ENCODE measurements around the gene NRN1L.

NRN1L gene

GRCh38 chr16:67917852-67918236, 33.2 kb downstream of the NRN1L start:
- peak; percentile 28 for DNase-seq (ENCODE audit: low spot score)

- no peak for DNase-seq (ENCODE audit: low spot score)
Observed at GRCh38 chr16:67919622-67920221, 35.0 kb downstream of the NRN1L start.

DNA sequence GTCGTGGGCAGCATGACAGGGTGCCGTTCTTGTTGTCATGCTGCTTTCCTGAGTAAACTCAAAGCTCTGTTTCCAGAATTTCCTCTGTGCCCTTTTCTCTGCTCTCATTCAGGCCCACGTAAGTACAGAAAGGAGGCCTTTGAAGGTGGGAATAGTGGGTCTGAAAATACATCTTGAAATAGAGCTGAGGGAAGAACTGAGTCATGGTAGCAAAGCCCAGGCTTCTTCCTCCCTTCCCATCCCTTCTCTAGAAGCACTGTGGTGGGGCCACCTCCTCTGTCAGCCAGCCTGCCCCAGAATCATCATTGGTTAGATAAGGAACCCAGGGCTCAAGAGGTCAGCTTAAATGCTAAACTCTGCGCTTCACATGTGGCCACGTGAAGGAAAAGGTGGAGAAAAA, 37.5 kb downstream of the NRN1L start:
- no peak for DNase-seq (ENCODE audit: low spot score)

GRCh38 chr16:67922740-67923139, 38.1 kb downstream of the NRN1L start:
- DNase-seq (ENCODE audit: low spot score), result no peak

DNA sequence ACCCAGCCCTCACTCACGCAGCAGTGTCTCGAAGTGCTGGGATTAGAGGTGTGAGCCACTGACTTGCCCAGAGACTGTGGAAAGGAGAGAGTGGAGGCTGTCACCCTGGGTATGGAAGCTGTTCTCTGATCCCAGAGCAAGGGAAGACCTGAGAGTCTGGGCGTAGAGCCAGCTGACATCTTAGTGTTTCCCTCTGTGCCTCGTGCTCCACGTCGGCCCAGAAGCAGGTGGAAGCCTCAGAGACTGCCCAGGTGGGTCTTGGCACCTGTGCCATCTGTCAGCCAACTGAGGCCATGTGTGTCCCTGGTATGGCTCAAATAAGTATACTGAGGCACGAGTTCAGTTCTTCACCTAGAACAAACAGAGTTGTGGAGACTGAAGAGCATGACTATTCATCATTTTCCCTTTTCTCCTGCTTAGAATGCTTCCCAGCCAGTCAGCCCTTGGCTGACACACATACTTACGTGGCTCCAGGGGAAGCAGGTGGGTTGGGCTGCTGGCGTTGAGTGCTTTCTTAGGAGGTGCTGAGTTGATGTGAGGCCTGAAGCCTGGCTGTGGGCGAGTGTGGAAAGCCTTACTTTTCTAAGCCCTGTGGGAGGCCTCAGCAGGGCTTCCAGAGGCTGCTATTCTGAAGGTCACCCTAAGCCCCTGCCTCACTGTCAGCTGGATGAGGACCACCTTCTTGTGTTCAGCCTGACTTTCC, 38.9 kb downstream of the NRN1L start:
- no peak for DNase-seq (ENCODE audit: low spot score)

- no peak for DNase-seq (ENCODE audit: low spot score)
Observed at GRCh38 chr16:67924140-67924906, 39.6 kb downstream of the NRN1L start.

DNA sequence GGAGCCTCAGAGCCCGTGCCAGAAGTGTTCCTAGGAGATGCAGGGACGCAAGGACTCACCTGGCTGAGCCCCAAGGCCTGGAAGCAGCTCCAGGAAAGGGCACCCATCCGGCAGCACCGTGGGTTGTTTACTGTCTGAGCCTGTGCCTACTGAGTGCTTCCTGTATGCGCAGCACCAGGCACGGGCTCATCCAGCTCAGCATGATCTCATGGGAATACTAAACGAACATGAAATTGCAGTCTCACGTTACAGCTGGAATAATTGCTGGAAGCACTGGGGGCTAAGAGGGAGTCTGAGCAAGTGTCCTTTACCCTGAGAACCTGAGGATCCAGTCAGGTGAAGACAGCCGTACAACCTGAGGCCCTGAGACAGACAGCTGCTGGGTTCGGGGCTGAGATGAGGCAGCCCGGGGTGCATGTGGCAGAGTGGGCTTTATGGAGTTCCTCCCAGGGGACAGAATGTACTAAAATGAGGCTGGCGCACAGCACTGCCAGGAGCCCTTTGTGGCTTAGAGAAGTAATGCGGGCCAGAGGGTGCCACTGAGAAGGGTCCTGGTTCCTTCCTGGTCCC, 41.6 kb downstream of the NRN1L start:
- no peak for DNase-seq (ENCODE audit: low spot score)

DNA sequence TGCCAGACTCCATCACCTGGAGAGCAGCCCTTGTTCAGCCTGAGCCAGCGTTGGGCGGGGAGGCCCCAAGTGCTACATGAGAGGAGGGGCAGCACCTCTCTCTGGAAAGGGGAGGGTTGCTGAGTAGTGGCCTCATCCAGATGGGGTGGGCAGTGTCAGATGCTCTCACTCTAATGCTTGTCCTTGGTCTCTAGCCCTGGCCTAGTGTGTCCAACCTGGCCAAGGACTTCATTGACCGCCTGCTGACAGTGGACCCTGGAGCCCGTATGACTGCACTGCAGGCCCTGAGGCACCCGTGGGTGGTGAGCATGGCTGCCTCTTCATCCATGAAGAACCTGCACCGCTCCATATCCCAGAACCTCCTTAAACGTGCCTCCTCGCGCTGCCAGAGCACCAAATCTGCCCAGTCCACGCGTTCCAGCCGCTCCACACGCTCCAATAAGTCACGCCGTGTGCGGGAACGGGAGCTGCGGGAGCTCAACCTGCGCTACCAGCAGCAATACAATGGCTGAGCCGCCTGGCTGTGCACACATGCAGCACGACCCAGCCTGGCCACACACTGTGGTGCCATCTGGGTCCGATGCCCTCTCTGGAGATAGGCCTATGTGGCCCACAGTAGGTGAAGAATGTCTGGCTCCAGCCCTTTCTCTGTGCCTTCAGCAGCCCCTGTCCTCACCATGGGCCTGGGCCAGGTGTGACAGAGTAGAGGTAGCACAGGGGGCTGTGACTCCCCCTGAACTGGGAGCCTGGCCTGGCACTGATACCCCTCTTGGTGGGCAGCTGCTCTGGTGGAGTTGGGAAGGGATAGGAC, 42.7 kb downstream of the NRN1L start:
- no peak for DNase-seq (ENCODE audit: low spot score)

DNA sequence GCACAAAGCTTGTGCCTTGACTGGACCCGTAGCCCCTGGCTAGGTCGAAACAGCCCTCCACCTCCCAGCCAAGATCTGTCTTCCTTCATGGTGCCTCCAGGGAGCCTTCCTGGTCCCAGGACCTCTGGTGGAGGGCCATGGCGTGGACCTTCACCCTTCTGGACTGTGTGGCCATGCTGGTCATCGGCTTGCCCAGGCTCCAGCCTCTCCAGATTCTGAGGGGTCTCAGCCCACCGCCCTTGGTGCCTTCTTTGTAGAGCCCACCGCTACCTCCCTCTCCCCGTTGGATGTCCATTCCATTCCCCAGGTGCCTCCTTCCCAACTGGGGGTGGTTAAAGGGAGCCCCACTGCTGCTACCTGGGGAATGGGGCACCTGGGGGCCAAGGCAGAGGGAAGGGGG, 43.5 kb downstream of the NRN1L start:
- DNase-seq (ENCODE audit: low spot score), result no peak

DNA sequence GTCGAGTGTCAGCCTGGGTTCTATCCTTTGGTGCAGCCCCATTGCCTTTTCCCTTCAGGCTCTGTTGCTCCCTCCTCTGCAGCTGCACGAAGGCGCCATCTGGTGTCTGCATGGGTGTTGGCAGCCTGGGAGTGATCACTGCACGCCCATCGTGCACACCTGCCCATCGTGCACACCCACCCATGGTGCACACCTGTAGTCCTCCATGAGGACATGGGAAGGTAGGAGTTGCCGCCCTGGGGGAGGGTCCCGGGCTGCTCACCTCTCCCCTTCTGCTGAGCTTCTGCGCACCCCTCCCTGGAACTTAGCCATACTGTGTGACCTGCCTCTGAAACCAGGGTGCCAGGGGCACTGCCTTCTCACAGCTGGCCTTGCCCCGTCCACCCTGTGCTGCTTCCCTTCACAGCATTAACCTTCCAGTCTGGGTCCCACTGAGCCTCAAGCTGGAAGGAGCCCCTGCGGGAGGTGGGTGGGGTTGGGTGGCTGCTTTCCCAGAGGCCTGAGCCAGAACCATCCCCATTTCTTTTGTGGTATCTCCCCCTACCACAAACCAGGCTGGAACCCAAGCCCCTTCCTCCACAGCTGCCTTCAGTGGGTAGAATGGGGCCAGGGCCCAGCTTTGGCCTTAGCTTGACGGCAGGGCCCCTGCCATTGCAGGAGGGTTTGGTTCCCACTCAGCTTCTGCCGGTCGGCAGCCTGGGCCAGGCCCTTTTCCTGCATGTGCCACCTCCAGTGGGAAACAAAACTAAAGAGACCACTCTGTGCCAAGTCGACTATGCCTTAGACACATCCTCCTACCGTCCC, 44.1 kb downstream of the NRN1L start:
- DNase-seq (ENCODE audit: low spot score), result peak; percentile 82

- DNase-seq (ENCODE audit: low spot score), result no peak
Observed at GRCh38 chr16:67930191-67930590, 45.5 kb downstream of the NRN1L start.

DNA sequence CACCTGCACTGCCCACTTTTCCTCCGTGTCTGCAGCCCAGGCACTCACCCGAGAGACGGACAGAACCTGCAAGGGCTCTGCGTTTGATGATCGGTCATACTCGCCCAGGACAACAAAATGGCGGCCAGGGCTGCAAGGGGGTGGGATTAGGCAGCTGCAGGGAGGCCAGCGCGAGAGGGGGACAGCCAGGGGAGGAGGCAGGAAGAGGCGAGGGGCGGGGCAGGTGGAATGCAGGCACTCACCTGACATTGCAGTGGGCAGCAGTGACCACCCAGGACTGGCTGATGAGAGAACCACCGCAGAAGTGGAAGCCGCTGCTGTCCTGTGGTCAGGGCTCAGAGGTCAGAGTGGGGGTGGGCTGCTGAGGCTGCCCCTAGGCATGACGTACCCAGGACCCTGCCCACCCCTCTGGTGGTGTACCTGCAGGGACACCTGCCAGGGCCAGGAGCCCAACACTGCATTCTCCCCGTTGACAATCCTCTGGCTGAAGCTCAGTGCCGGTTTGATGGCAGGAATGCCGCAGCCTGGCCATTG, 46.1 kb downstream of the NRN1L start:
- no peak for DNase-seq (ENCODE audit: low spot score)

DNA sequence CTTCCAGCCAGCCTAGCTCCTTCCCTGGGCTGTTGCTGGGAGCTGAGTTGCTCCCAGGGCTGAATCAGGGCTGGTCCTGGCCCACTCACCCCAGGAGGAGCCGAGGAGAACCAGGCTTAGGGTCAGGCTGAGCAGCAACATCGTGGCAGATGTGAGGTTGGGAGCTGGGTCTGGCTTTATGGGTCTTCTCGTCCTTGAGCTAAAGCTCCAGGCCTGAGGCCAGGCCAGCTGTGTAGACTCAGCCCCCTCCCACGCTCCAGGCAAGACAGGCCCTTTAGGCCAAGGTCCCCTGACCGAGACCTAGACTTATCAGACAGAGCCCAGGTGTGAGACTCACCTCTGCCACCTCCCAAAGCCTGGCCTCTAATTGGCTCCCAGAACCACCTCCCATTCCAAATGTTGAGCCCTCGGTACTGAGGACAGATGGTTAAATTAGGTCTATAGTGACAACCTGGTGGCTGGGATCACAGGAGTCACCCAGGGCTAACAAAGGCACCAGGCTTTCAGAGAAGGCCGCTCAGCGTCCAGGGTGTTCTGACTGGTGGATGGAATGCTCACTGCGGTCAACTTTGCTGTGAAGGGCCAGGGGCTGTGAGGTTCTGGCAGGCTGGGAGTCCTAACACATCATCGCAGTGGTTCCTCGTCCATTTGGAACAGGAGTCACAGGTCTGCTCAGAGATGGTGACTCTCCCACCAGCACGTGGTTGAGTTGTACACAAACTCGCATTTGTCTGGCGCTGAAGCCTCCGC, 47.2 kb downstream of the NRN1L start, which contains the start of gene CTRL:
CTRL (minus strand) TSS at position 151 of the 750 bp plus-strand sequence; CDS start at position 141, 10 bp downstream.
- DNase-seq (ENCODE audit: low spot score), result no peak

DNA sequence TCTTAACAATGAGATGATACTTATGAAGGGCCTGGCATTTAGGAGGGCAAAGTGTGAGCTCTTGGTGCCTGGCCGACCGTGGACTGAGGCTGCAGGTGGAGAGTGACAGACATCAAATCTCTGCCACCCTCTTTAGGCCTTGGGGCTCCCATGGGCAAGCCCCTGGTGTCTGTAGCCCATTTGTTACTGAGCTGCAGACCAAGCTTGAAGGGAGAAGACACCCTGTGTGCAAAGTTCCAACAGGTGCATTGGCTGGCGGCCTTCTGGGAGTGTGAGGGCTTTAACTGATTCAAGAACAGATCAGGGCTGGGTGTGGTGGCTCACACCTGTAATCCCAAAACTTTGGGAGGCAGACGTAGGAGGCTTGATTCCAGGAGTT, 47.8 kb downstream of the NRN1L start:
- no peak for DNase-seq (ENCODE audit: low spot score)

GRCh38 chr16:67933805-67934204, 49.1 kb downstream of the NRN1L start:
- no peak for DNase-seq (ENCODE audit: low spot score)

DNA sequence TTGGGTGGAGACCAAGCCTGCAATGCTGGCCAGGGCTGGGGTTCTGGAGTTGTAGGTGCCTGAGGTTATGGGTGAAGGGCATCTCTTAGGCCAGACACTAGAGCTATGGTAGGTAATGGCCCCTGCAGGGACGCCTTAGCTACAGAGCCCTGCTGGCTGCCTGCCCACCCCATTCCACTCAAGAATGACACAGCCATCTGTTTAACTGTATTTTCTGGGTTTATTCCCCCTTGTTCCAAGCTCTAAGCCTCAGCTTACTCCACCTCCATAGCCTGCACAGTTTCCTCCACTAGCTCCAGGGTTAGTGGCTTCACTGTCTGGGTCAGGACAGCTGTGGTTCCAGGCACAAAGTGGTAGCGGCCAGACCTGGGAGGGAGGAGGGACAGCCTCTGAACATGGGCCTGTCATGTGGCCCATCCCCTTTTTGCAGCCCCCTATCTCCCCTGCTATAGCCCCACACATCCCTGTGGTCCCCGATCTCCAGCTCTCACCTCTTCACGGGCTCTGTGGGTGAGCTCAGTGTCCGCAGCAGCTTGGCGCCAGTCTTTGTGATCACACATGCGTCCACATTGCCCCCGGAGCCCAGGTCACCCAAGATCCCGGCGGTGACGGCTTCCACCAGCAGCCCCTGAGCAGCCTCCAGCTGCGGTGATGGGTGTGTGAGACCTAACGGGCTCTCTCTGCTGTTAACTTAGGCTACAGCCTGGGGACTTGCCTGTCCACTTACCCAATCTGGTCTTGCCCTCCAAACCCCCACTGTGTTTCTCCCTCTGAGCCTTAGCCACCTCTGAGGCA, 49.8 kb downstream of the NRN1L start:
- DNase-seq (ENCODE audit: low spot score), result no peak

DNA sequence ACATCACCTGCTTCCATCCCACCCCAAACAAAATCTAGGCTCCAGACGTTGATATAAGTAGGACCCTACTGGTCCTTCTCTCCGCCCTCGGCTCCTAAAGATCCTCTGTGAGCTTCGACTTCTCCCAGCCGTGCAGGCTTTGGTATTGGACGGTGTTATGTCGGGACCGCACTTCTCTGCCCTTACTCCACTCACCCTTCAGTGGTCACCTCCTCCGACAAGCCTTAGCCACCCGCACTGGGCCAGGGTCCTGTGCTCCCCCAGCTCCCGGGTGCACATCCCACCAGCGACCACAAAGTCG, 50.4 kb downstream of the NRN1L start:
- DNase-seq (ENCODE audit: low spot score), result no peak

GRCh38 chr16:67935402-67936123, 50.9 kb downstream of the NRN1L start:
- DNase-seq (ENCODE audit: low spot score), result peak; percentile 90
